Measurements from ENCODE around the gene AKR1D1.

DNA sequence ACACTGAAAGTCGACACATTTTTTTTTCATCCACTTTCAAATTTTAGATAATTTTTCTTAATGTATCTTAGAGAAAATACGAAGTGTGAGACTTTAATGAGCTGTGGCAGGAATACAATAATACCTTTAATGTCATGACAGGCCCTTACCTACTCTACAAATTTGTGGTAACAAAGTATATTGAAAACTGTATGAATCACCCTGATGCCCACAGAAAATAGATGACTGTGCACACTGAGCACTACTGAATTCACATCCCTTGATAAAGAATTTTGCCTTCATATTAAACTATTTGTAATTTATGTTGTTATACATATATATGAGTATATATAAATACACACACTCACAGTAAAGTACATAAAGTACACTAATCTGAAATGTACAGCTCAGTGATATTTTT is 51.7 kb downstream of the AKR1D1 start:
- TF ChIP-seq POLR2AphosphoS5 (IDR thresholded peaks at IDR 0.05; ENCODE audit: low read depth, low read length), result no peak
- TF ChIP-seq POLR2A (IDR thresholded peaks at IDR 0.05; ENCODE audit: low read depth, low read length), result no peak
- no peak for TF ChIP-seq TAF1 (IDR thresholded peaks at IDR 0.05; ENCODE audit: borderline replicate concordance, low read depth, low read length)

Data from GM12892 (cell line).